ENCODE measurements around the gene RPE65.
"Not testable (repeated sequence)": the region's sequence is repeated elsewhere in the genome, so short reads cannot be mapped to it uniquely, and the experiment has no call there.

The RPE65 gene

GRCh38 chr1:68453060-68453670 lies 3.4 kb upstream of the RPE65 start:
- no peak for DNase-seq (ENCODE audit: low read depth, low spot score)

DNA sequence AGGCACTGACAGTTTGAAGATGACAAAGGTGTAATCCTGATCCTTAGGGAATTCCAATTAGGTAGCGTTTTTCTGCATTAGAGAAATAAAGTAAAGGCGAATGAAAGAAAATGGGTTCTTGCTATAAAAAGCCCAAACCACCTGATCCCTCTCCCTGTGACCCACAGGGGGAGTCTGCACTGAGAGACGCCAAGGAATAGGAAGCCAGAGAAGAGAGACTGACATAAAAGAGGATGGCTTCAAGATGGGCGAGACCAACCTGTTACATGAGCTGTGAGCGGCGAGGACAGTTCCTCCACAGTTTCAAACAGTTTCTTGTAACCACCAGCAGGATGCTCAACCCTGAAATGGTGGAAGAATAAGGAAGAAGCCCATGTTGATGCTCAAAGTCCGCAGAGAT lies 1.4 kb downstream of the RPE65 start:
- DNase-seq (ENCODE audit: low read depth, low spot score): no peak

DNA sequence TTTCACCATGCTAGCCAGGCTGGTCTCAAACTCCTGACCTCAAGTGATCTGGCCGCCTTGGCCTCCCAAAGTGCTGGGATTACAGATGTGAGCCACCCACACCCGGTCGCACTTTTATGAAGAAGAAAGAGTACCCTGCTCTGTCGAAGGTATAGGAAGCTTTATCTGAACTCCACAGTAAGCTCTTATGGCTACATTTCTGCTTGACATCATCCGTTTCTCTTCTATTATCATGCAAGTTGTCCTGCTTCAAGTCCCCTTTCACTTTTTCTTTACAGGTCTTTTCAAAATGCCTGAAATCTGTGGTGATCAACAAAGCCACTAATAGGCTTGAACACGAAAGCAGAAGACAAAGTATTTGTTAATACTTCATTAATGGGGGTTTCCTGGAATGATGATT lies 4.0 kb downstream of the RPE65 start:
- DNase-seq (ENCODE audit: low read depth, low spot score): no peak

DNA sequence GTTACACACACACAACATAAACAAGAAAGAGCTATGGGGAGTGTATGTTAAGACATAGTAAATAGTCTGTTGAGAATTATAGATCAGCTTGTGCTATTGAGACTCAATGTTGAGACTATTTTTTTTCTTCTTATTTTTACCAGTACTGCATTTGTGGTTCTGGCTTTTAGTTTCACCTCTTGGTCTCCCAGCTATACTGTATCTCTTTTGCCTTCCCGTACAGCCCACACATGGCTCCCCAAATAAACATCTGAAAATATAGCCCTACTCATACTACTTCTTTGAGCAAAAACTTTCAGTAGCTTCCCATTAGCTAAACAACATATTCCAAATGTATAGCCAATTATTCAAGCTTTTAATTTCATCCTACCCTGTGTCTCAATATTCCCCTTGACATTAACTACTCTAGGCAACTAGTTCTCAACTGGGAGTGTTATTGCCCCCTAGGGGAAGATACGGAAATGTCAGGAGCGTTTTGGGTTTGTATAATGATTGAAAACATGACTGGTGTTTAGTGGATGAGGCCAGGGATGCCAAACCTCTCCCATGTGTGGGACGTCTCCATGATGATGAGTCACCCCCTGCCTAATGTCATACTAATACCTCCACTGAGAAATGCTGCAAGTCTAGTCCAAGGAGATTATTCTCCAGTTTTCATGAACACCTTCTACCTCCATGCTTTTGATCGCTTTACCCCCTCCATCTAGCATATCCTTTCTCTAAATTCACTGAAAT lies 6.8 kb downstream of the RPE65 start:
- no peak for DNase-seq (ENCODE audit: low read depth, low spot score)

GRCh38 chr1:68442006-68442405 lies 7.7 kb downstream of the RPE65 start:
- DNase-seq (ENCODE audit: low read depth, low spot score): no peak

- no peak for DNase-seq (ENCODE audit: low read depth, low spot score)
Measured at GRCh38 chr1:68438310-68438709, 11.4 kb downstream of the RPE65 start.

- no peak for DNase-seq (ENCODE audit: low read depth, low spot score)
Measured at GRCh38 chr1:68433395-68433794, 16.4 kb downstream of the RPE65 start.

- no peak for DNase-seq (ENCODE audit: low read depth, low spot score)
Measured at GRCh38 chr1:68431076-68431475, 18.7 kb downstream of the RPE65 start.

- DNase-seq (ENCODE audit: low read depth, low spot score): no peak
Measured at GRCh38 chr1:68429233-68429808, 20.4 kb downstream of the RPE65 start.

- no peak for DNase-seq (ENCODE audit: low read depth, low spot score)
Measured at GRCh38 chr1:68426594-68426993, 23.2 kb downstream of the RPE65 start.

DNA sequence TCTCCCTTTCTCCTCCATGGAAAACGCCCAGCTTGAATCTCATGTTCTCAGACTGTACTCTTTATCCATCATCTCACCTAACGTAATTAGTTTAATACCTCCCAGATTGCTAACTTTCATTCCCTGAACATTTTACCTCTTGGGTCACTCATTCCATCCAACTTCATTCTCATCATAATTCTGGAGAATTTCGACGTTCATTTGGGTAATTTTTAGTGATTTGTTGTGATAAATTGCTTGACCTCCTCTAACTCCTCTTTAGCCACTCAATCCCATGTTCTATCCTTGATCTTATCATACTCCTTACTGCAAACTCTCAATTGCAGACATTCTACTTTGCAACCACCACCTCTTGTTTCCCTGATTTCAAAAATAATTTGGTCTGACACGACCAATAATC lies 28.4 kb downstream of the RPE65 start:
- no peak for DNase-seq (ENCODE audit: low read depth, low spot score)

DNA sequence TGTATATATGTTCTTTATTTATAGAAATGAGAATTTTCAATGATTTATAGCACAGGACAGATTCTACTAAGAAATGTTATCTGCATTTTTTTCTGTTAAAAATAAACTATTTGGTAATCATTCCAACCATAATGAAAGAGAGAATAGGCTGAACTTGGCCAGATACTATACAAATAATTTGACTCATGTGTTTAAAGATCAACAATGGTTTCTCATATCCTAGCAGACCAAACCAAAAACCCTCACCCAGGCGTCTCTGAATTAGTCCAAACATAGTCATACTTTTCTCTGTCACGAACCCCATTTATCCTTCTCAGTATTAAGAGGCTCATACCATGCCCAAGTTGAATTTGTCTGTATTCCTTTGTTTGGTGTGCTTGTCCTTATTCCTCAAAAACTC lies 40.3 kb downstream of the RPE65 start:
- DNase-seq (ENCODE audit: low read depth, low spot score): no peak

- no peak for DNase-seq (ENCODE audit: low read depth, low spot score)
Measured at GRCh38 chr1:68401506-68401905, 48.2 kb downstream of the RPE65 start.

DNA sequence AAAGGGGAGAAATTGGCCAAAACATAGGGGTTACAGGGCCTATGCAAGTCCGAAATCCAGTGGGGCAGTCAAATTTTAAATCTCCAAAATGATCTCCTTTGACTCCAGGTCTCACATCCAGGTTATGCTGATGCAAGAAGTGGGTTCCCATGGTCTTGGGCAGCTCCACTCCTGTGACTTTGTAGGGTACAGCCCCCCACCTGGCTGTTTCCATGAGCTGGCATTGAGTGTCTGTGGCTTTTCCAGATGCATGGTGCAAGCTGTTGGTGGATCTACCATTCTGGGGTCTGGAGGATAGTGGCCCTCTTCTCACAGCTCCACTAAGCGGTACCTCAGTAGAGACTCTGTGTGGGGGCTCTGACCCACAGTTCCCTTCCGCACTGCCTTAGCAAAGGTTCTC lies 54.2 kb downstream of the RPE65 start:
- DNase-seq (ENCODE audit: low read depth, low spot score): not testable (repeated sequence)

DNA sequence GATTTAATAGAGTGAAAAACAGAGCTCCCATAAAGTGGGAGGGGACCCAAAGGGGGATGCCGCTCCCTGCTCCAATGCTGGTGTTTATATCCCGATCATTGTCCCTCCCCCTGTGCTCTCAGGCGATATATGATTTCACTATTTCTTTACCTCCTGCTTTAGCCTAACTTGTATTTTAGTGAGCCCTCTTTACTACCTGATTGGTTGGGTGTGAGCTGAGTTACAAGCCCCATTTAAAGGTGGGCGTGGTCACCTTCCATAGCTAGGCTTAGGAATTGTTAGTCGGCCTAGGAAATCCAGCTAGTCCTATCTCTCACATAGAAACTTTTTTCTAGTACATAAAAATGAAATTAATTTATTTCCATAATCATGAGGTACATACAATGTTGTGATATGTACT lies 57.3 kb downstream of the RPE65 start:
- not testable (repeated sequence) for DNase-seq (ENCODE audit: low read depth, low spot score)

DNA sequence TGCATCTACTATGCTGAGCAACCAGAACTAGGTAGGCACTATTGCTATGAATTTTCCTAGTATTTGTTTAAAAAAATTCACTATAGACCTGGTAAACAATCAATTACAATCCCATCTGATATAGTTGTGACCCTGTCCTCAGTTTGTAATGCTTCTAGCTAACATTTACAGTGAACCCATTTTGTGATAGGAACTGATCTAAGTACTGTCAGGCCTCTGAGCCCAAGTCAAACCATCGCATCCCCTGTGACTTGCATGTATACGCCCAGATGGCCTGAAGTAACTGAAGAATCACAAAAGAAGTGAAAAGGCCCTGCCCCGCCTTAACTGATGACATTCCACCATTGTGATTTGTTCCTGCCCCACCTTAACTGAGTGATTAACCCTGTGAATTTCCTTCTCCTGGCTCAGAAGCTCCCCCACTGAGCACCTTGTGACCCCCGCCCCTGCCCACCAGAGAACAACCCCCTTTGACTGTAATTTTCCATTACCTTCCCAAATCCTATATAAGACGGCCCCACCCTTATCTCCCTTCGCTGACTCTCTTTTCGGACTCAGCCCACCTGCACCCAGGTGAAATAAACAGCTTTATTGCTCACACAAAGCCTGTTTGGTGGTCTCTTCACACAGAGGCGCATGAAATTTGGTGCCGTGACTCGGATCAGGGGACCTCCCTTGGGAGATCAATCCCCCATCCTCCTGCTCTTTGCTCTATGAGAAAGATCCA lies 63.8 kb downstream of the RPE65 start:
- not testable (repeated sequence) for DNase-seq (ENCODE audit: low read depth, low spot score)

GRCh38 chr1:68384872-68385411 lies 64.8 kb downstream of the RPE65 start:
- DNase-seq (ENCODE audit: low read depth, low spot score): no peak

DNA sequence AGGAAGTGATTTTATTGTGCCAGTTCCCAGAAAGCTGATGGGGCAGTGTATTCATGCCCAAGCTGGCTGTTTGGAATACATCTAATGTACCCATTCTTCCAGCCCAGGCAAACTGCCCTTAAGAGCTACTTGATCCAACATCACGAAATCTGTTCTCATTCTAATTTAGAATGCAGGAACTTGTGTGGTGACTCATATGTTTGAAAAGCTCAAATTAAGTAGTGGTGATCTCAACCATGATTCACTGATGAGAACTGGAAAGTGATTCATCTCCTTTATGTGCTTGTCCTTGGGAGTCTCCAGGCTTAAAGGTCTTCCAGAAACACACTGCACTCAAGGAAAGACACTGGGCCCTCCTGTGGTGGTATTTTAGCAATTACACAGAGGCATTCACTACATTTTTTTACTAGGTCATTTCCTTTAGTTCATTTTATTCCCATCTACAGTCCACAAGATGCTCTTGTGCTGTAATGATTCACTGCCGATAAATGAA lies 65.4 kb downstream of the RPE65 start:
- no peak for DNase-seq (ENCODE audit: low read depth, low spot score)

DNA sequence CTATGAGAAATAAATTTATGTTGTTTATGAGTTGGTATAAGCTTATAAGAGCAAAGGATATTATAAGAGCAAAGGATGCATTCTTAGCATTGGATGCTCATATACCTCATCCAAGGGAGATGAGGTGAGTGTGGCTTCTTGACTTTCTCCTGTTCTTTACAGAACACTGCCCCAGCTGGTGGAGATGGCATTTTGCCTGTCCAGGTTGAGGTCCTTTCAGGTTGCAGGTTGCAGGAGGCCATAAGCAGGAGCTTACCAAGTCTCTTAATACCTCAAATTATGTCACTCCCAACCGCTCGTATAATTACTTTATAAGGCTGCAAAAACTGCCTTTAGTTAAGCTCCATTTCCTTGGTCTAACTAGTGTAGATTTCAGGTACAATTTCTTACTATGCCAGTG lies 66.7 kb downstream of the RPE65 start:
- DNase-seq (ENCODE audit: low read depth, low spot score): no peak

DNA sequence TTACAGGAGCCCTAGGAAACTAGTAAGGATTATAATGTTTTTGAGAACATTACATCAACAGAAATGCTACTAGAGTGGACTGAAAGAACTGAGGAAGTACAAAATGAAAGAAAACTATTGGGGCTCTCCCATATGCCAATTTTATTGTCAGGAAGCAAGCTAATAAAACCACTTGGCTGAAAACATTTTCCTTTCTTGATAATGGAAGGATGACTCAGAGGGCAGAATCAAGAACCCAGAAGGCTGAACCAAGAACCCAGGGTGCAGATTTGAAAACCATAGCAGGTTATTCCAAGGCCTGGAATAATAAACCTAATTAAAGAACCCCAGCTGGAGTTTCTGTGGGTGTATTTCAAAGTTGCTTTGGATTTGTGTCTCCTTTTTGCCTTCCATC lies 70.7 kb downstream of the RPE65 start:
- DNase-seq (ENCODE audit: low read depth, low spot score): no peak
